ENCODE data around the gene ESRRG. TPM values are rescaled to one million over a fixed set of nuclear protein-coding genes. Genes with fewer than 3 reads are reported as not detected.

Gene ESRRG
- polyA plus RNA-seq, result 1 to 10 TPM; 2.4 to 9.5 (median 5.2) TPM
- long read RNA-seq, donor 1, result 0 reads
- long read RNA-seq, donor 2, result 0 reads
- long read RNA-seq, donor 3, result 0 reads
- long read RNA-seq, donor 4, result 0 reads
- long read RNA-seq, donor 5, result 0 reads
- long read RNA-seq, donor 6, result 0 reads
- long read RNA-seq, donor 7, result 0 reads
- long read RNA-seq, donor 8, result 0 reads
- long read RNA-seq, donor 9, result 0 reads
- long read RNA-seq, donor 10, result 0 reads

DNA sequence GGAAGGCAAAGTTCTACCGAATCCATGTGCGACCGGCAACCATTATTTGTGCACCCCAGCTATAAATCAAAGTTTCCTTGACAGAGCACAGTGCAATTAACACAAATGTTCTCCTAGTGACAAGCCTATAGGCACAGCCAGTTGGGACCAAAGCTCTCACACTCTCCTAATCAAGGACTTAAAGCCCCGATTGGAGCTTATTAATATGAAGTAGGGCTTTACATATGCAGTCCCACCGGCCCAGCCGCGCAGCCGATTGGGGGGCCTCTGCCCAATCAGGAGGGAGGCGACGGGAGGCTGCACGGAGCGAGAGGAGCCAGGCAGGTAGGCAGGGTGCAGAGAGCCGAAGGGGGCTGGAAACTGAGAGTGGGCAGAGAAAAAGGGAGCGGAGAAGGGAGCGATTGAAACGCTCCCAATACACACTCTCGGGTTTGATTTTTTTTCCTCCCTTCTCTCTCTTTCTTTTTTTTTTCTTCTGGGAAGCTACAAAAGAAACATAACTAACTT is at the start of gene ESRRG:
ESRRG (minus strand) TSS at position 156 of the 507 bp plus-strand sequence; CDS start at position 26, 130 bp downstream.
- no peaks in the 10 kb centered on the region for H3K27me3 ChIP-seq (ENCODE audit: control insufficient read depth in 3 of 3, insufficient read depth in 3 of 3, low read length in 3 of 3)
- no peak for FAIRE-seq
- peaks cover 0 to 5% (median 0%) of the 10 kb centered on the region in 3 donors for H3K4me1 ChIP-seq (ENCODE audit: control insufficient read depth in 3 of 3, insufficient read depth in 2 of 3, low read depth in 1 of 3, low read length in 2 of 3)
- H3K9me3 ChIP-seq (ENCODE audit: control insufficient read depth in 2 of 2, insufficient read depth in 1 of 2, low read depth in 1 of 2, low read length in 1 of 2), result no peaks in the 10 kb centered on the region
- H3K36me3 ChIP-seq (ENCODE audit: control insufficient read depth in 3 of 3, insufficient read depth in 2 of 3, low read depth in 1 of 3, low read length in 3 of 3), result no peaks in the 10 kb centered on the region
- peak within 1 kb of the TSS in 2 of 3 donors; percentile 49 to 55 for H3K4me3 ChIP-seq (ENCODE audit: low read depth in 1 of 3, low read length in 3 of 3)
- 0 to 2% (median 1%) methylated on average over 17 of the region's 17 CpGs for WGBS, 3 donors
- peak; percentile 74 to 85 for DNase-seq
- peak within 1 kb of the TSS in 2 of 3 donors; percentile 8 to 31 for H3K27ac ChIP-seq (ENCODE audit: low read depth in 1 of 3, low read length in 2 of 3)

DNA sequence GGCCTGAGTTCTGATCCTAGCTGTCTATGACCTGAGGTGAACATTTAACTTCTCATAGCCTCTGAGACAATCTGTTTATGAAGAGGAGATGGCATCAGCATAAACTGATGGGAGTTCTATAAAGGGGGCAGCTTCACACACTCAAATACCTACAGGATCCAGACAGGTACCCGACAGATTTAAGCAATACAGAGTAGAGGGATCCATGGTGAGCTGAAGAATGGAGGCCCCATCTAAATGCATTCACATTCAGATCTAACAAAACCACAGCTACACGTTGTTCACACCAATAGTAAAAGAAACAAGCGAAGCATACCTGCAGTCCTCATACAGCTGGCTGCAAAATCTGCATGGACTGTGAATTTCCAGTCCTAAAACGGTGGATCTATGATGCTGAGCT is 48.7 kb upstream of the ESRRG start:
- H3K36me3 ChIP-seq (ENCODE audit: control insufficient read depth in 3 of 3, insufficient read depth in 2 of 3, low read depth in 1 of 3, low read length in 3 of 3), result no peaks in the 10 kb centered on the region
- no peaks in the 10 kb centered on the region for H3K27me3 ChIP-seq (ENCODE audit: control insufficient read depth in 3 of 3, insufficient read depth in 3 of 3, low read length in 3 of 3)
- H3K4me3 ChIP-seq (ENCODE audit: low read depth in 1 of 3, low read length in 3 of 3), result no peak overlapping the region
- DNase-seq (no peak), FAIRE-seq (no peak)
- H3K4me1 ChIP-seq (ENCODE audit: control insufficient read depth in 3 of 3, insufficient read depth in 2 of 3, low read depth in 1 of 3, low read length in 2 of 3), result no peaks in the 10 kb centered on the region
- 68 to 74% (median 69%) methylated on average over 4 of the region's 4 CpGs for WGBS, 3 donors
- no peak overlapping the region for H3K27ac ChIP-seq (ENCODE audit: low read depth in 1 of 3, low read length in 2 of 3)
- H3K9me3 ChIP-seq (ENCODE audit: control insufficient read depth in 2 of 2, insufficient read depth in 1 of 2, low read depth in 1 of 2, low read length in 1 of 2), result no peaks in the 10 kb centered on the region

- no peaks in the 10 kb centered on the region for H3K9me3 ChIP-seq (ENCODE audit: control insufficient read depth in 2 of 2, insufficient read depth in 1 of 2, low read depth in 1 of 2, low read length in 1 of 2)
- WGBS, 3 donors, result 66 to 79% (median 70%) methylated on average over 3 of the region's 3 CpGs
- FAIRE-seq, result no peak
- no peak overlapping the region for H3K4me3 ChIP-seq (ENCODE audit: low read depth in 1 of 3, low read length in 3 of 3)
- H3K4me1 ChIP-seq (ENCODE audit: control insufficient read depth in 3 of 3, insufficient read depth in 2 of 3, low read depth in 1 of 3, low read length in 2 of 3), result no peaks in the 10 kb centered on the region
- H3K36me3 ChIP-seq (ENCODE audit: control insufficient read depth in 3 of 3, insufficient read depth in 2 of 3, low read depth in 1 of 3, low read length in 3 of 3), result no peaks in the 10 kb centered on the region
- no peak overlapping the region for H3K27ac ChIP-seq (ENCODE audit: low read depth in 1 of 3, low read length in 2 of 3)
- no peaks in the 10 kb centered on the region for H3K27me3 ChIP-seq (ENCODE audit: control insufficient read depth in 3 of 3, insufficient read depth in 3 of 3, low read length in 3 of 3)
- DNase-seq, result no peak
These were observed 43.6 kb upstream of the ESRRG start for GRCh38 chr1:216766633-216767327.

GRCh38 chr1:216765346-216766300 is 42.4 kb upstream of the ESRRG start:
- DNase-seq, result no peak
- H3K9me3 ChIP-seq (ENCODE audit: control insufficient read depth in 2 of 2, insufficient read depth in 1 of 2, low read depth in 1 of 2, low read length in 1 of 2), result no peaks in the 10 kb centered on the region
- FAIRE-seq, result no peak
- 80 to 85% (median 82%) methylated on average over 10 of the region's 10 CpGs for WGBS, 3 donors
- no peaks in the 10 kb centered on the region for H3K36me3 ChIP-seq (ENCODE audit: control insufficient read depth in 3 of 3, insufficient read depth in 2 of 3, low read depth in 1 of 3, low read length in 3 of 3)
- H3K4me3 ChIP-seq (ENCODE audit: low read depth in 1 of 3, low read length in 3 of 3), result no peak overlapping the region
- H3K27ac ChIP-seq (ENCODE audit: low read depth in 1 of 3, low read length in 2 of 3), result no peak overlapping the region
- H3K27me3 ChIP-seq (ENCODE audit: control insufficient read depth in 3 of 3, insufficient read depth in 3 of 3, low read length in 3 of 3), result no peaks in the 10 kb centered on the region
- H3K4me1 ChIP-seq (ENCODE audit: control insufficient read depth in 3 of 3, insufficient read depth in 2 of 3, low read depth in 1 of 3, low read length in 2 of 3), result no peaks in the 10 kb centered on the region

GRCh38 chr1:216758161-216758560 is 34.9 kb upstream of the ESRRG start:
- Histone ChIP-seq H3K4me1 (ENCODE audit: control insufficient read depth in 3 of 3, insufficient read depth in 2 of 3, low read depth in 1 of 3, low read length in 2 of 3) (no peaks in the 10 kb centered on the region), H3K27me3 (ENCODE audit: control insufficient read depth in 3 of 3, insufficient read depth in 3 of 3, low read length in 3 of 3) (no peaks in the 10 kb centered on the region), H3K9me3 (ENCODE audit: control insufficient read depth in 2 of 2, insufficient read depth in 1 of 2, low read depth in 1 of 2, low read length in 1 of 2) (no peaks in the 10 kb centered on the region), H3K4me3 (ENCODE audit: low read depth in 1 of 3, low read length in 3 of 3) (no peak overlapping the region), H3K27ac (ENCODE audit: low read depth in 1 of 3, low read length in 2 of 3) (no peak overlapping the region), H3K36me3 (ENCODE audit: control insufficient read depth in 3 of 3, insufficient read depth in 2 of 3, low read depth in 1 of 3, low read length in 3 of 3) (no peaks in the 10 kb centered on the region)
- DNase-seq (peak; percentile 13 to 24), FAIRE-seq (no peak)
- 30 to 50% (median 45%) methylated on average over 8 of the region's 8 CpGs for WGBS, 3 donors

GRCh38 chr1:216757110-216757509 is 33.9 kb upstream of the ESRRG start:
- WGBS, 3 donors, result 82 to 85% (median 85%) methylated on average over 1 of the region's 1 CpG
- H3K27me3 ChIP-seq (ENCODE audit: control insufficient read depth in 3 of 3, insufficient read depth in 3 of 3, low read length in 3 of 3), result no peaks in the 10 kb centered on the region
- H3K9me3 ChIP-seq (ENCODE audit: control insufficient read depth in 2 of 2, insufficient read depth in 1 of 2, low read depth in 1 of 2, low read length in 1 of 2), result no peaks in the 10 kb centered on the region
- H3K4me1 ChIP-seq (ENCODE audit: control insufficient read depth in 3 of 3, insufficient read depth in 2 of 3, low read depth in 1 of 3, low read length in 2 of 3), result no peaks in the 10 kb centered on the region
- FAIRE-seq (no peak), DNase-seq (no peak)
- no peaks in the 10 kb centered on the region for H3K36me3 ChIP-seq (ENCODE audit: control insufficient read depth in 3 of 3, insufficient read depth in 2 of 3, low read depth in 1 of 3, low read length in 3 of 3)
- no peak overlapping the region for H3K27ac ChIP-seq (ENCODE audit: low read depth in 1 of 3, low read length in 2 of 3)
- no peak overlapping the region for H3K4me3 ChIP-seq (ENCODE audit: low read depth in 1 of 3, low read length in 3 of 3)

DNA sequence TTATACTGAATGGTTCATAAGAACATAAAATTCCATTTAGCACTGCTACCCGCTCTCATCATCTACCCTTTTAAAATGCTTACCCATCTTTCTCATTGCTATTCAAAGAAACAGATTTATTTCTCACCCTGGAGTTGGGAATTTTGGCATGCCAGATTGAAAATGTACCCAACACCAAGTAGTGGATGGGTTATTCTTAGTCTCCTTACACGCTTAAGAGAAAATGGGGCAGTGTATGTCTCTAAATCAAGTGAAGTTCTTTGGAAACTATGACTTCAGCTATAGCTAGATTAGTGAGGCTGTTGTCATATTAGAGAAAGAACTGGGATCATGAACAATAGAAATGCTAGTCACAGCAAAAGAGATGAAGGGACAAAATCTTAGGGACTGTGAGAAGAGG is 27.7 kb upstream of the ESRRG start:
- H3K27ac ChIP-seq (ENCODE audit: low read depth in 1 of 3, low read length in 2 of 3), result no peak overlapping the region
- 87 to 93% (median 92%) methylated on average over 2 of the region's 2 CpGs for WGBS, 3 donors
- no peak overlapping the region for H3K4me3 ChIP-seq (ENCODE audit: low read depth in 1 of 3, low read length in 3 of 3)
- no peaks in the 10 kb centered on the region for H3K36me3 ChIP-seq (ENCODE audit: control insufficient read depth in 3 of 3, insufficient read depth in 2 of 3, low read depth in 1 of 3, low read length in 3 of 3)
- H3K9me3 ChIP-seq (ENCODE audit: control insufficient read depth in 2 of 2, insufficient read depth in 1 of 2, low read depth in 1 of 2, low read length in 1 of 2), result no peaks in the 10 kb centered on the region
- no peaks in the 10 kb centered on the region for H3K27me3 ChIP-seq (ENCODE audit: control insufficient read depth in 3 of 3, insufficient read depth in 3 of 3, low read length in 3 of 3)
- H3K4me1 ChIP-seq (ENCODE audit: control insufficient read depth in 3 of 3, insufficient read depth in 2 of 3, low read depth in 1 of 3, low read length in 2 of 3), result no peaks in the 10 kb centered on the region
- DNase-seq (no peak), FAIRE-seq (no peak)

- FAIRE-seq (no peak), DNase-seq (peak; percentile 65 to 69)
These were observed 26.9 kb upstream of the ESRRG start for GRCh38 chr1:216750031-216750627.

More at GRCh38 chr1:216750031-216750627, 26.9 kb upstream of the ESRRG start:
- Histone ChIP-seq H3K36me3 (ENCODE audit: control insufficient read depth in 3 of 3, insufficient read depth in 2 of 3, low read depth in 1 of 3, low read length in 3 of 3) (no peaks in the 10 kb centered on the region), H3K27me3 (ENCODE audit: control insufficient read depth in 3 of 3, insufficient read depth in 3 of 3, low read length in 3 of 3) (no peaks in the 10 kb centered on the region), H3K4me1 (ENCODE audit: control insufficient read depth in 3 of 3, insufficient read depth in 2 of 3, low read depth in 1 of 3, low read length in 2 of 3) (no peaks in the 10 kb centered on the region), H3K4me3 (ENCODE audit: low read depth in 1 of 3, low read length in 3 of 3) (no peak overlapping the region), H3K27ac (ENCODE audit: low read depth in 1 of 3, low read length in 2 of 3) (no peak overlapping the region), H3K9me3 (ENCODE audit: control insufficient read depth in 2 of 2, insufficient read depth in 1 of 2, low read depth in 1 of 2, low read length in 1 of 2) (no peaks in the 10 kb centered on the region)
- WGBS, 3 donors, result 1 to 10% (median 5%) methylated on average over 3 of the region's 3 CpGs
